NCI-H524 treated with DMSO at 0.1 percent for 48 hours (cell line): ENCODE measurements around the gene ANKRD49.

Experiments
- DNase-seq: peaks from one replicate; lab custom pipeline; 2025; lab: John Stamatoyannopoulos, UW

The ANKRD49 gene

DNA sequence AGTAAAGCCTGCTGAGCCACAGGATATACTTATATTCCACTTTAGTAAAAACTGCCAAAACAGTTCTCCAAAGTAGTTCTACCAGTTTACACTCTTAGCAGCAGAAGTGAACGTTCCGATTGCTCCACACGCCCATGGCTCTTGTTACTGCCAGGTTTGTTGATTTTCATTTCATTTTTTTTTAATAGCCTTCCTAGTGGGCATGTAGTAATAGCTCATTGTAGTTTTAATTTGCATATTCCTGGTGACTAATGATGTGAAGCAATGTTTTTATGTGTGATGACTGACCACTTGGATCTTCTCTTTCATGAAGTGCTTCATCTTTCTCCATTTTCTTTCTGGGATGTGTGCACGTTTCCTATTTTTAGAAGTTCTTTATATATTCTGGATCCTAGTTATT, 13.7 kb downstream of the ANKRD49 start:
- no peak for DNase-seq

DNA sequence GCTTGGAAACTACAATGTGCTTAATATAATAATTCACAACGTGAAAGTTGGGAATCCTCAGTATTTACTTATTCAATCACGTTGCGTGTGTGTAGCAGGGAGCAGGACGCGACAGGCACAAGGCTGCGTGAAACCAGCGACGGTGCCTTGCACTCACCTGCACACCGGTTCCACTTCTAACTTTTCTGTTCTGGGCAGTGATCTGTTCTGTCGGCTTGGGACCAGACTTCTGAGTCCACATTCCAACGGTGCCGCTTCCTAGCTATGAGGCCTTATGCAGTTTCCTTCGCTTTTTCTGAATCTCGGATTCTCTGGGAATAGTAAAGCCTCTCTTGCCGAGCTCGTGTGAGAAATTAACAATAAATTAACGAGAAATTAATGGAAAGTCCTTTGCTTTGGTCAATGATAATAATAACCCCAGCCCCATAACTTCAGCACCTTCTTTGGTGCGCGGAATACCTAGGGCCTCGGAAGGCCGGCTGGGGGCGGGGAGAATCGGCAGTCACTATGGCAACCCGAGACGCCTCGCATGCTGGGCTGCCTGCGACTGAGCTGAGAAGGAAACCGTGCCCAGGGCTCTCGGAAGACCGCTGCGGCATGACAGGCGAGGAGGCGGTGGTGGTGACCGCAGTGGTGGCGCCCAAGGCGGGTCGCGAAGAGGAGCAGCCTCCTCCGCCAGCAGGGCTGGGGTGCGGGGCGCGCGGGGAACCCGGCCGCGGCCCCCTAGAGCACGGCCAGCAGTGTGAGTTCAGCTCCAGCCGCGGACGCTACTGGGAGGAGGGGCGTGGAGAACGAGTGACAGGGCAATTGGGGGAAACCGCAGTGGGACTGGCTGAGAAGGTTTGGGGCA, 18.4 kb downstream of the ANKRD49 start, which contains the start of gene C11orf97:
C11orf97 (plus strand) TSS at position 530 of the 850 bp plus-strand sequence; CDS start at position 598, 68 bp downstream.
- DNase-seq = no peak

DNA sequence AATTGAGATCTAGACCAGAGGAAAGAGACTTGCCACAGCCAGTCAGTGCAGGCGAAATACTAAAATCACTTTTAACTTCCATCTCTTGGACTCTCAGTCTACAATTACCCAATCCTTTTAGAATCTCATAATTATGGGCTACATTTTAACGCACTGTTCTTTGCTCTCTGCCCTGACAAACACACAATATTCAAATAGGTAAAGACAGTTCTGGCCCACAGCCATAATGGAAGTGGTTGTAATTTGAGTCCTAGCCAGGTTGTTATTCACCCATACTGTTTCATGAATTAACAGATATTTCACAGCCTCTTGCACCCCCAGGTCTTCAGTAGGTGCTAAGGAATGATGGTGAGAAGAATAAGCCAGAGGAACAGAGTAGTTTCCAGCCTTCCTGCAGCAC, 19.3 kb downstream of the ANKRD49 start:
- no peak for DNase-seq

DNA sequence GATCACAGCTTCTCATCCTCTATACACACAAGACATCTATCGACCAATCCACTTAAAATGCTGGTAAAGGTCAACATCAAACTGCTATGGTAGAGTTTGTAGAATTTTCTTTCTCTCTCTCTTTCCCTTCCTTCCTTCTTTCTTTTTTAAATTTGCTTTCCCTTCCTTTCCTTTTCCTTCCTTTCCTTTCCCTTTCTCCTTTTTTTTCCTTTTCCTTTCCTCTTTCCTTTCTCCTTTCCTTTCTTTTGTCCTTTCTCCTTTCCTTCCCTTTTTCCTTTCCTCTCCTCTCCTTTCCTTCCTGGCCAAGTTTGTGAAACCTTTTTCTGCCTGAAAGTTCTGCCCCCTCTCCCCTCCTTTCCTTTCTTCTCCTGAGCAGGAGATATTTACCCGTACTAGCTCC, 21.6 kb downstream of the ANKRD49 start:
- no peak for DNase-seq

DNA sequence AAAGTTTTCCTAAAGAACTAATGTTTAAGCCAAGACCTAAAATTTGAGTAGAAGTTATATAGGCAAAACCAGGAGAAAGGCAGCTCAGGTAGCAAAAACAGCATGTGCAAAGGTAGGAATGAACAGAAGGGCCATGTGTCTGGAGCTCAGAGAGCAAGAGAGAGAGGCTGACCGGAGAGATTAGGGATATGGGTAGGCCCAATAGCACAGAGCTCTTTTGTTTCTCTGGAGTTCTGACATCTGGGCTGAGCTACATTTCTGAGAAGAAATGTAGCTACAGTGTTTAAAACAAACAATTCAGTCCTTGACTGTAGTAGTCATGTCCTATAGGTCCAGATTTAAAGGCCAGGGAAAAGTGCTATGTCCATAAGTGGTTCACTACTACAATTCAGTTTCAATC, 22.9 kb downstream of the ANKRD49 start:
- DNase-seq = no peak

DNA sequence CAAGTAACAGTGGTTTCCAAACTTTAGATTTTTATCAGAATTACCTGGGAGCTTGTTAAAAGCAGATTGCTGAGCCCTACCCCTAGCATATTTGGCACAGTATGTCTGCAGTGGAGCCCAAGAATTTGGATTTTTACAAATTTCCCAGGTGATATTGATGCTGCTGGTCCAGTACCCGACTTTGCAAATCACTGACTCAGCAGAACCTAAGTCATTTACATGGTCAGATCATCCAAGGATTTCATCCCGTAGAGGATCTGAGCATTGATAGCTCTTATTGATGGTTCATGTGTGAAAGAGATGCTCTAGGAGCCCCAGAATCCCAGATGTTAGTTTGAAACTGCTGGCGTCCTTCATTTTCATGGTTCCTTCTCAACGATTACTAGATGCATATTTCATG, 24.5 kb downstream of the ANKRD49 start:
- DNase-seq = no peak

DNA sequence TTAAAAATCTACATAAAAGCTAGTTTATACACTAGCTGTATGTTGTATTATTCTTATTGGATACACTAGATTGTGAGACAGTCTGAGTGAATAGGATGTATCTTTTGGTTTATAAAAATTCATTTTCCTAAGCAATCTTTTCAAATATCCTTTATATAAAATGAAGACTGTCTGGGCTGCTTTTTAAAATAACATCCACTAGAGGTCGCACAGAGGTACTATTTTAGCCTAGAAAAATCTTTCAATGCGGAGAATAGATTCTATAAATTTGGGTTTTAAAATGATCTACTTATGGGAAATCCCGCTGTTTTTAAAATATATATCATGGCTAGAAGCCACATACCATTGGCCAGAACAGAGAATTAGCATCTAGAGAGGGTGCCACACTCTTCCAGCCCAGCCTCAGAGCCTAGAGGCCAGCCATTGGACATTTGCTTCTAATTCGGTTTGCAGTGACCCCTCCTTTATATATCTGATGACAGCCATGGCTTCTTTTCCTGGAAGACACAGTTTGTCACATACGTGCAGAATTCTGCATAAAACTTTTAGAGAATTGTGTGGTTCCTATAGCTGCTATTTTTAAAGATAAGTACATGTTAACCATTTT, 25.8 kb downstream of the ANKRD49 start:
- no peak for DNase-seq

DNA sequence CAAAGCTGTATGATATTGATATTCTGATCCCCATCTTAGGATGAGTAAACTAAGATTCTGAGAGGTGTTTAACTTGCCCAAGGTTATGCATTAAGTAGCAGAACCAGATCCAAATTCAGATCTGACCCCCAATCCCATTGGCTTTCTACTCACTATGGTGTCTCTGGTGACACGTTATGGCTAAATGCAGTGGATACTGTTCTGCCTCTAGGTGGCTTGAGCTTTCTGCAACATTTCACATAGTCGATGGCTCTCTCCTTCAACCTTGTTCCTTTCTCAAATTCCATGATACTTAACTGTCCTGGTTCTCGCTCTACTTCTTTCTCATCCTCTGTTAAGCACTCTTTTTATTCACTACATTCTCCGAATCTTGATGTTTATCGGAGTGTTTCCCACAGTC, 27.9 kb downstream of the ANKRD49 start:
- DNase-seq = no peak

DNA sequence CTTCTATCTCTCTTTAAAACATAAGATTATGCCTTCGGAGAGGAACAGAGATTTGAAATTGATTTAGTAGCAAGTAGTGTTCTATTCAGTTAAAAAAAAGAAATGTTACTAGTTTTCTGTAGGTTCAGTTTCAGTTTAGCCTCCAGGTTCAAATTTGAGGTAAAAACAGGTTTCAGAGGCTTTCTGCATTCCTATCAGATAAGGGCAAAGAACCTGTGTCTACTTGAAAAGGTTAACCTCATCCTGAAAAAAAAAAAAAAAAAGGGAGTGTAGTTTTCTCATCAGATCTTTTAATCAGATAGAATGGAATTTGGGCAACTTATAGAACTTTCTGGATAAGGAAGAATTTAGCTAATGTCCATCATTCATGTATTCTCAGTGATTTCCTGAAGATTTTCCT, 30.6 kb downstream of the ANKRD49 start:
- DNase-seq = no peak

DNA sequence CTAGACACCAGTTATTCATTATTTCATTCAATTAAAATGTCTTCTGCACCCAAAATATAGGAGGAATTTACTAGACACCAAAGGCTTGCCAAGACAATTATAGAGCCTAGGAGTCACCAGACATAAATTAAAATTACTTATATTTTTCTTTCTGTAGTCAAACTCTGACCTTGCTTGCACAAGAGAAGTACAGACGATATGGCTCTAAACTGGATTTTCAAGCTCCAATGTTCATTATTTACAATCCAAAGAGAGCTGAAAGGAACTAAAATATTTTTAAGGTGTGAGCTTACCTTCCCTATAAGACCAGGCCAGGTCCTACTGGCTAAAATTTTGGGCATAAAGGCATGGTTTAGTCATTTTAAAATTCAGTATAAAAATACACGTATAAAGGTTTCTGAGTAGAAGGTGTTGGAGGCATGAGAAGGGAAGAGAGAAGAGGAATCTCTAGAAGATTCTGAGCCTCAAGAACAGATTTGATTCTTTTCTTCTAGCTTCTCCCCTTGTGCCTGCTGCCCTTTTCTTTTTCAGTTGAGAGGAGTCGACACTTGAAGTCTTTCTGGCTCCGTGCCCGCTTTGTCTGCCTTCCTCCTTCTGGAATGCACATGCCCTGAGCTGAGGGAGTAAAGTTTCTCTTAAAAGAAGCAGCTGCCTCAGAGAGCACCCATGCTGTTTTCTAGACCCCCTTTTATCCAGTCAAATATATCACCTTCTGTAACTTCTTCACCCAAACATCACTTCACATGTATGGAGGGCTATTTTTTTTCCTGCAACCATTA, 32.0 kb downstream of the ANKRD49 start:
- peak; percentile 34 for DNase-seq

DNA sequence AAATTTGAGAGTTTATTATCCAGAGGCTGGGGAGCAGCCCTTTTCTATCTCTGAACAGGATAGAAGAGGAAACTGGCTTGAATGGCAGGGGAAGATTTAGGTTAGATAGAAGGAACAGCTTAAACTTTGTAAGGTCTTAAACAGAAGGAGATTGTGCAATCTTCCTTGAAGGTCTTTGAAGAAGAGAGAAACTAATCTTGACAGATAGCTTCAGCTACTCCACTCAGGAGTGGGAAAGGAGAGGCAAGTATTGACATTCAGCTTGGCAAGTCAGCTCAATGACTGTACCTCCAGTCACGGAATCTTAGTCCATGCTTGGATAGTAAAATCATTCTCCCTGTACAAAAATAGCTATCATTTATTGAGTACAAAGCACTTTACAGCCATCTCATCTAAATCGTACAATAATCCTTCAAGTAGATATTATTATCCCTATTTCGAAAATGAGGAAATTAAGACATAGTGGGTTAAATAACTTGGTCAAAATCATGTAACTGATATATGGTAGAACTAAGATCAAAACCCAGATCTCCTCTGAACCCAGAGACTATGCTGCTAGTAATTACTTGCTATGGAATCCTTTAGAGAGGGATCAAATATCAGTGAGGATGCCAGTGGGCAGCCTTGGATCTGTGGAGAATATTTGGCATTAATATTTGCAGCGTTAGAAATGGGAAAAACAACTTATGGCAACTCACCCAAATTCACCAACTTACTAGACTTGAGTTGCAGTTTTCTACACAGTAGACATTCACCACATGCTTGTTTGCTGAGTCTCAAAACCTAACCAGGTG, 33.1 kb downstream of the ANKRD49 start:
- no peak for DNase-seq

DNA sequence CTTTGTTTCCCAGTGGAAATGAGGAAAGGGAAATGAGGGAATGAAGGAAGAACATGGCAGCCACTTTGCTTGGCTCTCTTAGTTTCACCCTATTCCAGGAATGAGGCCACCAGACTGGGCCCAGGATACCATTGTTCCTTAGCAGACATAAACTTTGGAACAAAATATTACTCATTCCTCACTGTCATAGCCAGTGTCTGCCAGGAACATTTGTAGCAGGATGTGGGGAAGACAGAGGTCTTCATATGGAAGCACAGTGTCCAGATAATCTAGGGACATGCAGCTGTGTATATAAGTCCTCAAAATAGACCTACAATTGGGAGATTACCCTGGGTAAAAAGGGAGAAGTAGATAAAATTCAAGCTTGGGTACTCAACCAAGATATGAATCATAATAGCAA, 34.8 kb downstream of the ANKRD49 start:
- no peak for DNase-seq

DNA sequence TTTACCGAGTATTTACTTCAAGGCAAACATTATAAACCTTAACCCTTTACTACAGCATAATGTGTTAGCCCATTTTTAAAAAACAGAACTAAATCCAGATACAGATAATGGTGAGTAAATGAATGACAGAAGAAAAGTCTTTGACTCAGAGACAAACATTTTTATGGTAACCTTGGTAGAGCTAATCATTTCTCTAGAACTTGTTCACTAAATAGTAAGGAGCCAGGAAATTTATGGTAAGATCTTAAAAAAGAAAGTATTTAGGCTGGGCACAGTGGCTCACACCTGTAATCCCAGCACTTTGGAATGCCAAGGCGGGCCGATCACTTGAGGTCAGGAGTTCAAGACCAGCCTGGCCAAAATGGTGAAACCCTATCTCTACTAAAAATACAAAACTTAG, 38.4 kb downstream of the ANKRD49 start:
- no peak for DNase-seq

DNA sequence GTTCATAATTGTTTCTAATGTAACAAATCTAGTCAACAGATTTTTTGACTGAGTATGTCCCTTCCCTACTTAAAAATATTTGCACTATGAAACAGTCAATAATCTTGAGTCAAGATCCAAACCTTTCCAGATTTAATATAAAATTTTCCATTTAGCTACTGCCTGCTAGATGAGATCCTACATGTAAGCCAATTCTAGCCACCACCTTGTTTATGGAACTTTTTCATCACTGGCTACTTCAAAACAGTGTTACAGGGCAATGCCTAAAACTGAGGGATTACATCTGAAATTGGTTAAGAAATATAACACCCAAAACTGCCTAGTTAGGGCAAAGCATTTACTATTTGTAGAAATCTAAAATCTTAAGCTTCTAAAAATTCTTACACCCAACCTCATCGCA, 39.4 kb downstream of the ANKRD49 start:
- no peak for DNase-seq

DNA sequence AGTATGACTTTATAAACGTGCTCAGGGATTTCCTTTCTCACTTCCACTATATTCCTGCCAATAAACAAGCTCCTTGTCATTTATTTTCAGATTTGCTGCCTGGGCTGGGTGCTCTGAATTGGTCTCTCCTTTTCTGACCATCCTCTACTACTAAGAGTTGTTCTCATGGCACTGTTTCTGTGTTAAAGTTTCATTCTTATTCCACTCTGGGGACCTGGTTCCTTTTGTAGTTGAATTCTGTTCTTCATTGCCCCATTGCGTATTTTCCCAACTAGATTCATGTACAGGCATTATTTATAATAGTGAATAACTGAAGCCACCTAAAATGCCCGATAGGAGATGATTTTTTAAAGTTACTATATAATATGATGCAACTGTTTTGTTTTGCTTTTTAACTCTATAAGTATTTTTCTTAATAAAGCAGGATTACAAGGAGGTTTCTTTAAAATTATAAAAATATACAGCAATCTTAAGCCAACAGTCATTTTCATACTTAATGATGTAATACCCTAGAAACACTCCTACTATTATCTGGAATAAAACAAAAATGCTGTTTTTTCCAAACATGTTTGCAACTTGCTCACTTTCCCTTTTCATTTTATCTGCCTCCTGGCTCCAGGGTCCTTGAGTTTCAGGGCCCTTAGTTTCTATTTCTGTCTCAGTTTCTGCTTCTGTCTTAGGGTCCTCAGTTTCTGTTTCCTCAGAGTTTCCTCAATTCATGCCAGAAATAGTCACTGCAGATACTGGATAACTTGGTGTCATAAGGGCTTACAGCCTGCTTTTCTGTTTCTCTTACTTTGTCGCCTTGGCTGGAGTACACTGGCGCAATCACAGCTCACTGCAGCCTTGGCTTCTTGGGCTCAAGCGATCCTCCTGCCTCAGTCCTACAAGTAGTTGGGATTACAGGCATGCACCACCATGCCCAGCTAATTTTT, 40.2 kb downstream of the ANKRD49 start:
- no peak for DNase-seq

DNA sequence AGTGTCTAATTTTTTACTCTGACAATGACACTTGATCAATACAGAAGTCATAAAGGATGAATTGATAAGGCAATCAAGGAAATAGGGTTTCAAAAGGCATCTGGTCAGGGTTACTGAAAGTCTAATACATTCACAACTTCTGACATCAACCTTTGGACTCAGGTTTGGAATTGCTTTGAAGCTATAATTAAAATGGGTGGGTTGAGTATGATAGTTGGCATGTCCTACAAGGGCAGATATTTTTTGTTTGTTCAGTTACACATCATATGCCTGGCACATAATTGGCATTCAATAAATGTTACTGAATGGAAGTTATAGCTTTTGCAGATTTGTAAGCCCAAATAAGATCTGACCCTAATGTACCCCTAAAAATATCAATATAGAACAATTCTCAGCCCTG, 42.6 kb downstream of the ANKRD49 start:
- DNase-seq = no peak

DNA sequence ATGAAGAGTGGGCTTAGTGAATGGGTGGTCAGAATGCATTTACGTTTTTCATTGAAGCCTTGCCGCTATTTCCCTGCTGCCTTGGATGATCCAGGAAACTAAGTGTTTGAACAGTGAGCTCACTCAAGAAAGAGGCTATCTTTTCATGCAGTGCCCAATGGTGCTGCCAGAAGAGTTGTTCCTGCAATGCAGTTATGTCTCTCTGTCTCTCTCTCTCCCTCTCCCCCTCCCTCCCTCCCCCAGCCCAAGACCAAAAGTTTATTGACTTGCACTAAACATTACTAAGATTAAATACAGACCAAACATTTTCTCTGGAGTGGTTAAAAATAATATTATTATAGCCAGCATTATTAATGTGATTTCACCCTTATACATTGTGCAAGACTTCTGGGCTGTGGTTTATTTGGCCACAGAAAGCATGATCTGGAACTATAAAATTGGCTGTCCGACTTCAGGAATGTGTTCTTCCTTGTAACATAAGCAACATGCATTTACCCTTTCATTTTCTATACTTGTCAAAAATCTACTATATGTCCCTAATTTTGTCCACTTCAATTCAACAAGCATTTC, 43.3 kb downstream of the ANKRD49 start:
- DNase-seq = no peak

DNA sequence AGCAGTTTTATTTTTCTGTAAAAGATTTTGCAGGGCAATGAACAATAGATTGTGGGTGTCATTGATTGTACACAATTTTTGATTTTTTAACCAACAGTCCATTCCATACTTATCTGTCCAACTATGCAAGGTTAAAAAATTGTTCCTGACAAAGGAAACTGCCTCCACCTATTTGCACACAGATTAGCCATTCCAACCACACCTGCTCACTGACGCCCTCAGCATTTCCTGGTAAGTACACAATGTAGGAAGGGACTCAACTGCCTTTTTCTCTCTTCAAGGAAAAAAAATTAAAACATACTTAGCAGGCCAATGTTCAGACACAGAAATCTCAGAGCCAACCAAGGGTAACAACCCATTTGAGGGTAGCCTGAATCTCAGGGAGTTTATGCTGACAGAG, 45.6 kb downstream of the ANKRD49 start:
- no peak for DNase-seq

DNA sequence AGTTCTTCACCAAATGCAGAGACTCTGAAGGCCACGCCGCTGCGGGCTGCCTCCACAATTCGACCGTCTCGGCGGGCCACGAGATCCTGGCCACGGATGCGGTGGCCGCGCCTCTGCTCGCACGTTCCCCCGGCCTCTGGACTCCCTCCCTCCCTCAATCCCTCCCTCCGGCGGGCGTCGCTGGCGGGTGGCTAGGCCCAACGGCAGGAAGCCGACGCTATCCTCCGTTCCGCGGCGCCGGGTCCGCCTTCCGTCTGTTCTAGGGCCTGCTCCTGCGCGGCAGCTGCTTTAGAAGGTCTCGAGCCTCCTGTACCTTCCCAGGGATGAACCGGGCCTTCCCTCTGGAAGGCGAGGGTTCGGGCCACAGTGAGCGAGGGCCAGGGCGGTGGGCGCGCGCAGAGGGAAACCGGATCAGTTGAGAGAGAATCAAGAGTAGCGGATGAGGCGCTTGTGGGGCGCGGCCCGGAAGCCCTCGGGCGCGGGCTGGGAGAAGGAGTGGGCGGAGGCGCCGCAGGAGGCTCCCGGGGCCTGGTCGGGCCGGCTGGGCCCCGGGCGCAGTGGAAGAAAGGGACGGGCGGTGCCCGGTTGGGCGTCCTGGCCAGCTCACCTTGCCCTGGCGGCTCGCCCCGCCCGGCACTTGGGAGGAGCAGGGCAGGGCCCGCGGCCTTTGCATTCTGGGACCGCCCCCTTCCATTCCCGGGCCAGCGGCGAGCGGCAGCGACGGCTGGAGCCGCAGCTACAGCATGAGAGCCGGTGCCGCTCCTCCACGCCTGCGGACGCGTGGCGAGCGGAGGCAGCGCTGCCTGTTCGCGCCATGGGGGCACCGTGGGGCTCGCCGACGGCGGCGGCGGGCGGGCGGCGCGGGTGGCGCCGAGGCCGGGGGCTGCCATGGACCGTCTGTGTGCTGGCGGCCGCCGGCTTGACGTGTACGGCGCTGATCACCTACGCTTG, 50.2 kb downstream of the ANKRD49 start, which contains the start of gene FUT4:
FUT4 (plus strand) TSS at position 227 of the 951 bp plus-strand sequence; CDS start at position 440, 213 bp downstream.
- DNase-seq = peak; percentile 30
